GM21447 (cell line): ENCODE results near the gene CCDC197.
A peak's percentile ranks its signal among the peaks of the same experiment; 100 is the strongest.

Experiments
- ATAC-seq: cut with Tn5 transposase; IDR thresholded peaks from one replicate; pipeline ENCODE4 v1.9.1; 2021; ENCODE audit not compliant: unreplicated experiment

CCDC197 gene

DNA sequence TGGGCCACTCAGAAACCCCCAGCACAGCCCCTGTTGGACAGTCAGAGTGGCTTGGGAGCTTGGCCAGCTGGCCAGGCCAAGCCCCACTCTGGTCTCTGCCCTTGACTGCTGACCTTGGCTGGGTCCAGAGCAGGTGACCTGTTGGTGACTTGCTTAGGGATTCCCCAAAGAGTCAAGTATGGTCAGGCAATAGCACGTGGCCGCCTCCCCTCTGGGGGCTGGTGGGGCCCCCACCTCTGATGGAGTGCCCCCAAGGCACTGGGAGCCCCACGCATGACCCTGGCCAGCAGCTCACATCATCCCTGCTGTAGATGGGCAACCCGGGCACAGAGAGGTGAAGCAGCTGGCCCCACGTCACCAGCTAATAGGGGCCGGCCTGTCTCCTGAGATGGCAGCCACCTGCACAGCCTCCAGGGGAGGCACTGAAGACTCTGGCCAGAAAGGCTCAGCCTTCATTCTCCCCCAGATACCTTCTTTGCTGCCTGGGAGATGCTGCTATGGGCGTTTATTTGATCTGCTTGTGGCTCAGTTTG is 1.8 kb downstream of the CCDC197 start:
- ATAC-seq = no peak

DNA sequence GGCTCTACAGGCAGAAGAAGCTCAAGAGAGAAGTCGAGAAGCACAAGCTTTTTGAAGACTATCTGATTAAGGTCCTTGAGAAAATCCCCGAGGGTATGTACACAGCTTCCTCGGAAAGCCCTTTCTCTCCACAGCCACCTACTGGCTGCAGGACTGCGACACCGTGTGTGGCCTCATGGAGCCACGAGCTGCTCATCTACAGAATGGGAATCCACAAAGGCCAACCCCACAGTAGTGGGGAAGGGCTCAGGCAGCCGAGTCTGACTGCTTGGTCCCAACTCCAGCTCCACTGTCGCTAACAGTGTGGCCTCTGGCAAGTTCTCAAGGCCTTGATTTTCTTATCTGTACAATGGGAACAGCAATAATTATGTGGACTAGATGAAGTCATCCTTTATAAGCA is 2.5 kb downstream of the CCDC197 start:
- no peak for ATAC-seq

DNA sequence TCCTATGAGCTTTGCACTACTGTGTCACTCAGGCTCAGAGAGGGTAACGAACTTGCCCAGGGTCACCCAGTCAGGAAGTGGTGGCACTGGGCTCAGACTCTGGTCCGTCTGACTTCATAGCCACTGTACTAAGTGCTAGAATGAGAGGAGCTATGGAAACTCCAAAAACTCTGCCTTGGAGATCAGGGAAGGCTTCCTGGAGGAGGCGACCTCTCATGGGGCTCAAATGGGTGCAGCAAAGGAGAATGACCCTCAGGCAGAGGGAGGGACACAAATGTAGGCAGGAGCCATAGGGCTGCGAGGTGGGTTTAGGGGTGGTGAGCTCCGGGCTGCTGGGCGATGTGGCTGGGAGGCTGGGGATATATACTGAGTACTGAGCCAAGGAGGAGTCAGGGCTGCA is 3.2 kb downstream of the CCDC197 start:
- ATAC-seq = no peak

DNA sequence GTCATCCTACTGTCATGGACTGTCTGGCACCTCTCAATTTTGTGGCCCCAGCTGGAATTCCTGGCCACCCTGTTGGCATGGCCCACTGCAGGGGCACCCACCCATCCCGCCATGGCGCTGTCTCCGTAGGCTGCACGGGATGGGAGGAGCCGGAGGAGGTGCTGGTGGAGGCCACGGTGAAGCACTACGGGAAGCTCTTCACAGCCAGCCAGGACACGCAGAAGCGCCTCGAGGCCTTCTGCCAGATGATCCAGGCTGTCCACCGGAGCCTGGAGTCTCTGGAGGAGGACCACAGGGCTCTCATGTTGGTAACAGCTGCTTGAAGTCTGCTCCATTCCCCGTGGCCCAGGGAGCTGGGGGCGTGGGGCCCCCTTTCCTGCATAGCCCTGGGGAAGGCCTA is 3.9 kb downstream of the CCDC197 start:
- ATAC-seq = no peak

DNA sequence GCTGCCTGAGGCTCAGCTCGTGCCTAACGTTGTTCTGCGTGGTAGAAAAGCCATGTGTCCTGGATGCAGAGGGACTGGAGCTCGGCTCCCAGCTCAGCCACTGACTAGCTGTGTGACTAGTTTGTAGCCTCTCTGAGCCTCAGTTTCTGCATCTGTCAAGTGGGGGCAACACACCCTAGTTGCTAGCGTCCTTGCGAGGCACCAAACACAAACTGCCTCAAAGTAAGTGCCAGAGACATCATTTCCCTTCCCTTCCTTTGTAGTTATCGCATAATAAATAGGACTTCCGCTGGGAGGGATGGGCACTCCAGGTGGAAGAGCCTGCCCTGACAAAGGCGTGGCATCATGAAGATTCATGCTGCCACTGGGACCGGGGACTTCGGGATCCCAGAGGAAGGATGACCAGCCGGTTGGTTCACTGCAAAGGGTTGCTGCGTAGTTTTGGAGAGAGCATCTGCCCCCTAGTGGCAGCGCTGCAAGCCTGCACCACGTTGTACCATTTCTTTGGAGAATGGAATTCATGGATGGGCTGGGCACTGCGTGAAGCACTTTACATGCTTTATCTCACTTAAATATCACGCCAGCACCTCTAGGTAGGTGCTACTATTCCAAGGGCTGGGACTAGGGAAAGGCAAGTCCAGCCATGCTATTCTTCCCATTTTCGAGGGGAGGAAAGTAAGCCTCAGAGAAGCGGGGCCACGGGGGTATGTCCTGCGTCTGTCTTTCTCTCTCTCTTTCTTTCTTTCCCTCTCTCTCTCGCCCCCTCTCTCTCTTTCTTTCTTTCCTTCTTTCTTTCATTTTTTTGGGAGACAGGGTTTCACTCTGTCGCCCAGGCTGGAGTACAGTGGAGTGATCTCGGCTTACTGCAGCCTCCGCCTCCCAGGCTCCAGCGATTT is 4.6 kb downstream of the CCDC197 start:
- peak; percentile 63 for ATAC-seq

DNA sequence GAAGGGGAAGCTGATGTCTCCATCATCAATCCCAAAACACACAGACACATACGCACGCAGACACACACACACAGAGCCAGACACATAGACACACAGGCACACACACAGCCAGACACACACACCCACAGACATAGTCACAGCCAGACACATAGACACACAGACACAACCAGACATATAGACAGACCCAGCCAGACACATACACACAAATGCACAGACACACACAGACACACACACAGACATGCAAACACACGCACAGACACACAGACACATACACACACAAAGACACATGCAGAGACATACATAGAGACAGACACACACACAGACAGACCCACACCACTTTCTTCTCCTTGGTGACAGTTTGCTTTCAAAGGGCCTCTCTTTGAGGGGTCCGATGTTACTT is 6.3 kb downstream of the CCDC197 start:
- no peak for ATAC-seq

DNA sequence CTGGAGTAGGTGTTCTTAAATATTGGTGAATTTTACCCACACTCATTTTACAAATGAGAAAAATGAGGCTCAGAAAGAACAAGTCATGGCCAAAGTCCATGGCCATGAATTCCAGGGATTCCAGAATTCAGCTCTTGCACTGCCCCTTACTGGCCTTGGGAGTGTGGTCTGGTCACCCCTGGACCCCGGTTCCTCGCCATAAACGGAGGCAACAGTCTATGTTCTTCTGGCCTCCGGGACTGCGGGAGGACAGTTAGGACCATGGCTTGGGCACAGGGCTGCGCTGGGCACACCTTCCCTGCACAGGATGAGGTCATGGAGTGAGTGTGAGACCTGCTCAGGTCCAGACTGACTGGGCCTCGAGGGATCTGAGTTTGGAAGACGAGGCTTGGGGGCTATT is 6.9 kb downstream of the CCDC197 start:
- ATAC-seq = no peak

DNA sequence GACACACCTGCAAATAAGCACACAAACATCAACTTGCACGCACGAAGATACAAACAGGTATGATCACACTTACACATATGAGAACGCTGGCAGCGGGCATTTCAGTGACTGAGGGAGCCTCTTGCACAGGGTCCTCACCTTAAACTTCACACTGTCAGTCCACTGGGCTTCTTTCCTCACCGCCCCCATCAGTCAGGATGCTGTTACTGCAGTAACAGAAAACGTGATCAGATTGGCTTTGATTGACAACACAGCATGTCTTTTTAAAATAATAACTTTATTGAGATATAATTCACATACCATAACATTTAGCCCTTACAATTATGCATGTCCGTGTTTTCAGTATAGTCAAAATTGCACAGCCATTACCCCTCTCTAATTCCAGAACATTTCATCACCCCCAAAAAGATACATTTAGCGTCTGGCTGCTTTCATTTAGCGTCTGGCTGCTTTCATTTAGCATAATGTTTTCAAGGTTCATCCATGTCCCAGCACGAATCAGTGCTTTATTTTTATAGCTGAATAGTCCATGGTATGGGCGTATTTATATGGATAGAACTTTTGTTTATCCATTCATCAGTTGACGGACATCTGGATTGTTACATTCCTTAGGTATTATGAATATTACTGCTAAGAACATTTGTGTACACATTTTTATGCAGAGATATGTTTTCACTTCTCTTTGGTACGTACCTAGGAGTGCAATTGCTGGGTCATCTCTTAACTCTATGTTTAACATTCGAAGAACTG is 8.4 kb downstream of the CCDC197 start:
- ATAC-seq = no peak

DNA sequence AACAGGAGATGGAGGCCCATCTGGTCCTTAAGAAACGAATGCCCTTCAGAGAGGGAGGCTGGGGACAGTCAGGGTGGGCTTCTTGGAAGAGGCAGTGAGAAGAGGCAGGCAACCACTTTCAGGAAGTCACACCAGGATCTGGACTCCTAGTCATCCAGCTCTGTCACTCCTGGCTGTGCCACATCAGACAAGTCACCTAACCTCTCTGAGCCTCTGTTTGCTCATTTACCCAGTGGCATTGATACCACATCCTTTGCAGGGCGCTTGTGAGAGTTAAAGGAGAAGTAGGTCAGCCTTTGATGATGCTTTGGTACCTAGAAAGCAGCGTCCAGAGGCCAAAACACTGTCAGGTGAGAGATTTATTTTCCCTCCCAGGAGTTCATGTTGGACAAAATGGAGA is 11.1 kb downstream of the CCDC197 start:
- no peak for ATAC-seq

DNA sequence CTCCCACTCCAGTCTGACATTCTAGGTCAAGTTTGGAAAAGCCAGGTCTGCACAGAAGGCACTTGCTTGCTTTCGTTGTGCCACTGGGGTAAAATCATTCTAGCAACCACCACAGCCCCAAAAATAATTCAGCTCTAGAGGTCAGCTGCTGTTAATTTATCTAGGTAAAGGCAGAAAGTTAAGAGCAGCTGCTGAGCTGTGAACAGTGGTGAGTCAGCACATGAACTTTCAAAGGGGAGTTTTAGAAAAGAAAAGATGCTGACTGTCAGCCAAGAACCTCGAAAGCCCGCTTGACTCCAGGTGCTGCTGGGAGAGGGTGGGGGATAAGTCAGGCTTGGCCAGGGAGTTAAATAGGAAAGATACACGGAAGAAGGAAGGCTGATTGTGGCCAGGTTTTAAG is 12.7 kb downstream of the CCDC197 start:
- no peak for ATAC-seq

DNA sequence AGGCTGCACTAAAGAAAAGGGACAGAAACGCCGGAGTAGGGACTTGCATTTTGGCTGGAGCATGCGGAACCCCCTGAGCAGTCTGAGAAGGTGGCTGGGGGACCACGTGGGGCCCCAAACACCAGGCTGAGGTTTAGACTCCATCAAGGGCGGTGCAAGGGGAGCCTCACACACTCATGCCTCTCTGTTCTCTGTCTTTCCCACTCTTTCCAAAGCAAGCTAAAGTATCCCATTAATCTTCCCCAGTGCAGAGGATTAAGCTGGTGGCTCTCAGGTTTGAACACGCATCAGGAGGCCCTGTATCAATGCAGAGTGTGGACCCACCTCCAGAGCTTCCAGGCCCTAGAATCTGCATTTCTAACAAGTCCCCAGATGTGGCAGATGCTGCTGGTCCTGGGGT is 13.5 kb downstream of the CCDC197 start:
- no peak for ATAC-seq

DNA sequence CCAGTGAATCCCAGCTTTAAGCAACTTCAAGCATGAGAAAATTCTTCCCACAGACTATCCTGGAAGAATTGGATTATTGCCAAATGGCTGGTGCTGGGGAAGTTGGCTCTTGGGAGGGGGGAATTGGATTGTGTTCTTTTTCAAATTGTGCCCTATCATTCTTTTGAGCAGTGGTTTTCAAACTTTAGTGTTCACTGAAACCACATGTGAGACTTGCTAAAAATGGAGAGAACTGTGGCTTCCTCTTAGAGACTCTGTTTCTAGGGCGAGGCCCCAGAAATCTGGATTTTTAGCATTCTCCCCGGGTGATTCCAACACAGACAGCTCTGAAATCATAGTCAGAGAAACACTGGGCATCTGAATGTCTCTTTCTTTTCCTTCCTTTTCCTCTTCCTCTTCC is 14.7 kb downstream of the CCDC197 start:
- ATAC-seq = no peak

DNA sequence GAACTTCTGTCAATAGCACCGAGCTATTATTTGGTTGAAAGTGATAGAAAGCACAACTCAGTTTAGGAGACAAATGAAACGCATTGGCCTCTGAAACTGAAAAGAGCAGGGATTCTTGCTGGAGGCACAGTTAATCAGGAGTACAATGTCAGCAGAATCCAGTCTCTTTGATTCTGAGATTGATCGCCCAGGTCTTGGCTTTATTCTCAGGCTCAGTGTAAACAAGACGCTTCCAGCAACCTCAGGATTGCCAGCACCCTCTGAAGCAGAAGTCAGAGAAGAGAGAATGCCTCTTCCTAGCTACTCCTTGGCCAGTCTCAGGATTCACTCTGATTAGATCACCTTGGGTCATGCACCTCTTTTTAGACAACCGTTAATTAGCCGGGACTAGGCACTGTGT is 17.3 kb downstream of the CCDC197 start:
- no peak for ATAC-seq

DNA sequence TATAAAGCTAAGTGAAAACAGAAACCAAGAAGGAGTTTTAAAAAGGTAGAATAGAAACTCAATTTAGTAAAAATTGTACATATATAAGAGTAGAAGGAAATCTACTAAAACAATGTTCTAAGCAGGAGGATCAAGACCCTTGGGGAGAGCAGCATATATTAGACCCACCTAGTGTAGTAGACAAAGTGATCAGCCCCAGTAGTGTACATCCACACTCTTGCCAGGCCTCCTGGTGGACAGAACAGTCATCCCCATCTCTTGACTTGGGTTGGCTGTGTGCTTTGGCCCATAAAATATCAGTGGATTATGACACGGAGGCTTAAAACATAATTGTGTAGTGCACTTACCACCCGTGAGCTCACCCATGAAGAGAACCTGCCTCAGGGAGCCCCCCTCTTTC is 18.1 kb downstream of the CCDC197 start:
- no peak for ATAC-seq

DNA sequence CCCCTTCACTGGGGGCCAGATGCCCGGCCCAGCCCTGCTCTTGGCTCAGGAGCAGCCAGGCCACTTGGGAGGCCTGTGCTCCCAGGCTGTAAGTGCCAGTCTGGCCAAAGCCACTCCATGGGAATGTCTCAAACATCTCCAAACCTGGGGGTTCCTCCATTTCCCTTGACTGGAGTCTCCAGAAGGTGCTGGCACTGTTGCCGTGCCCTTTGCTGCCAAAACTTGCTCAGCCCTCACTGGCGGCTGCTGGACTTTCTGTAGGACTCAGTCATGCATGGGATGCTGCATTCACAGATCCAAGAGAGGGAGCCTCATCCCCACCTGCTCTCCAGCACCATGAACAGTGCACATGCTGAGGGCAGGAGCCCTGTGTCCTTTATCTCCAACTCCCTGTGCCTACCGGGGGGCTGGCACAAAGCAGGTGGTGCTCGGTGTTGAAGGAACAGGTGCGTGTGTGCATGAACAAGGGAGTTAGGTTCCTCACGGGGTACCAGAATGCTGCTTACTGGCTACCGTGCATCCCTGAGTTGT is 19.4 kb downstream of the CCDC197 start:
- no peak for ATAC-seq

DNA sequence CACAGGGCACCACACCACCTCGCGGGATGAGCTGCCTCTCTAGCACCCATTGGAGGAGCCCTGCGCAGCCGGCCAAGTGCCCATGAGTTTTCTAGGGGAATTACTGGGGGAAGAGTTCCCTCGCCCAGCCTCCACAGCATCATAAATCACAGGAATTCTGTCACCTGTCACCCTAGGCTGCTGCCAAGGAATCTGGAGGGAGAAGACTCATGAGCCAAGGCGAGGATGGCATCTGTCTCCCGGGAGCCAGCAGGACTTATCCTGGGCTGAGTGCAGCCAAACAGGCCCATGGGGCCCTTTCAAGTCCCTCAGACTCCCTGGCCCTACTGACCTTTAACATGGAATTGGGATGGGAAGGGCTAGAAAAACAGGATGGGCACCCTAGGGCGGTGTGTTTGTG is 21.2 kb downstream of the CCDC197 start:
- ATAC-seq = no peak

DNA sequence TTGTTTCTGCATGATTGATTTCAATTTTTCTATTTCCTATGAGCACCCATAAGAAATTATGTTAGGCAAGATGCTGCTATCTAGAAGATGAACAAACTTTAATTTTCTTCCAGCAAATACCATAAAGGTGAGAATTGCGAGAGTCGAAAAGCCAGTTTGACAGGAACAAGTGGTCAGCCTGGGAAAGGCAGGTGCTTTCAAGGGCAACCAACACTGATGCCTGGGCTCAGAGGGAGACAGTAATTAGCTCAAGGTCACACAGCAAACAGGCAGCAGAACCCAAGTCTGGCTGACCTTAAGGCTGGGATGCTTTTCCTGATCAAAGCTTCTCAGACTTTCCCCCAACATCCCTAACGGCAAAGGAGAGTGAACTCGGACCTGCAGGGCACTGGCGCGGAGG is 22.2 kb downstream of the CCDC197 start:
- no peak for ATAC-seq

DNA sequence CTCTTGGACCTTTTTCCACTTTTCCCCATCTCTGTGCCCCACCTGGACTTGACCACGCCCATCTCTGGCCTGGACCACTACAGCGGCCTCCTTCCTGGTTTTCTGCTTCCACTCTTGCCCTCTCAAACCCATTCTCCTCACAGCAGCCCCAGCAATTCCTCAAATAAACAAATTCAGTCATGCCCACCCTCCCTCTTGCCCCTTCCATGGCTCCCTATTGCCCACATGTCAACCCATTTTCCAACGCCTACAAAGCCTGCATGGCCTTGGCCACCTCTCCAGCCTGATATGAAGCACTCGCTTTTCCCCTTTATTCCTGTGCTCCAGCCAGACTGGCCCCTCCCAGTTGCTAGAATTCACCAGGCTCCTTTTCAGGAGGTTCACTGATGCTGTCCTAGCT is 23.2 kb downstream of the CCDC197 start:
- no peak for ATAC-seq

DNA sequence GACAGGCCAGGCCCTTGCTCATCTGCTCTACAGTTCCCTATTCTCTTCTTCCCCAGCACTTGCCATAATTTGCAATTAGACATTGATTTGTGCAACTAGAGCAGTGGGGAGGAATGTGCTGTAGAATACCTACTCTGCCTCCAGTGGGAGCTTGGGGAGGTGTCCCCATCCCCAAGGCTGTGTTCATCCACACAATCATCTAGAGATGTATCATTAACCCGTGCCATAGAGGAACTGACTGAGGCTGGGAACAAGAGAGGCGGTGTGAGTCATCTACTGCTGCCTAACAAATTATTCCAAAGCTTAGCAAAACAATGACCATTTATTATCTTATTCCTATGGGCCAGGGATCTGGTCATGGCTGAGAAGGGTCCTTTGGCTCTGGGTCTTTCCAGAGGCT is 23.9 kb downstream of the CCDC197 start:
- ATAC-seq = no peak

DNA sequence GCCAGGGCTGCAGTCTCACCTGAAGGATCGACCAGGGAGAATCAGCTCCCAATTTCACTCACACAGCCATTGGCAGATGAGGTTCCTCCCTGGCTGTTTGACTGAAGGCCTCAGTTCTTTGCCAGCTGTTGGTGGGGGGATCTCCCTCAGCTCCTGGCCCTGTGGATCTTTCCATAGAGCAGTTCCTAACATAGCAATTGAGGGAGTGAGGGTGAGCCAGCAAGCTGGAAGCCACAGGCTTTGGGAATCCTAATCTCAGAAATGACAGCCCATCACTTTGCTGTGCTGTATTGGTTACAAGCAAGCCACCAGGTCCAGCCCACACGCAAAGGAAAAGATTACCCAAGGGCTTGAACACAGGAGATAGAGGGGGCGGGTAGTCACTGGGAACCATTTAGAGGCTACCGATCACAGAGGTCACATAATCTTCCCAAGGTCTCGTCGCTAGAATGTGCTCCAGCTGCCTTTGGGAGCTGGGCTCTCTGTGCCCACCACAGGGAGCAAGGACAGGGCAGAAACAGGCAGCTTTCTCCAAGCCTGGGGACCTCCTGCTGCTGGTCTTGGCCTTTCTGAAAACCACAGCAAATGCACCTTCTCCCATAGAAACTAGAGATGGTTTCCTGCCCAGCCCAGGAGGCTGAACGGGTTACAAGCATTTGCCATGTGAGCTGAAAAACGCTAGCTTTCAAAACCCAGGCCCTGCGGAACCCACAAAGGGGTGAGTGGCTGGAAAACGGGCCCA is 24.5 kb downstream of the CCDC197 start:
- no peak for ATAC-seq
